HCT116 (cell line): ENCODE measurements around the gene DIAPH3.

Experiments used
- CEBPB ChIP-seq: IDR thresholded peaks from 2 replicates; pipeline ENCODE4 v1.6.1; 2012; ENCODE audit warnings: low read depth
- CTCF ChIP-seq, 3 experiments: fragments of 200-600 bp in 1 of 3; sonication (generic) in 1 of 3; IDR thresholded peaks in 2 of 3; conservative IDR thresholded peaks in 1 of 3; 2 replicates each; pipeline ENCODE4 v1.5.1; 2012 to 2017; ENCODE audit warnings: low read depth in 2 of 3, low read length in 2 of 3, antibody characterized with exemption in 1 of 3, borderline replicate concordance in 1 of 3, control low read depth in 1 of 3, mild to moderate bottlenecking in 1 of 3, mixed read lengths in 1 of 3, mixed run types in 1 of 3, moderate library complexity in 1 of 3; ENCODE audit not compliant: insufficient read depth in 1 of 3
- EZH2 ChIP-seq: fragments of 200-600 bp; sonication (generic); IDR thresholded peaks from 2 replicates; pipeline ENCODE4 v1.6.1; 2017; ENCODE audit warnings: antibody characterized with exemption, mixed run types
- EZH2phosphoT487 ChIP-seq: fragments of 200-600 bp; IDR thresholded peaks from 2 replicates; pipeline ENCODE4 v1.6.1; 2018; ENCODE audit warnings: antibody characterized with exemption, borderline replicate concordance
- FOSL1 ChIP-seq: IDR thresholded peaks from 2 replicates; pipeline ENCODE4 v1.6.1; 2012; ENCODE audit warnings: low read depth
- JUND ChIP-seq: IDR thresholded peaks from 2 replicates; pipeline ENCODE4 v1.6.1; 2012
- POLR2A ChIP-seq: IDR thresholded peaks from 2 replicates; pipeline ENCODE4 v1.7.0; 2011; ENCODE audit warnings: borderline replicate concordance; ENCODE audit not compliant: insufficient read depth, insufficient read length; ENCODE audit errors: extremely low read depth
- POLR2AphosphoS5 ChIP-seq: IDR thresholded peaks from 2 replicates; pipeline ENCODE4 v1.6.1; 2011; ENCODE audit warnings: mild to moderate bottlenecking, low read depth, low read length, moderate library complexity
- RAD21 ChIP-seq: IDR thresholded peaks from 2 replicates; pipeline ENCODE4 v1.6.1; 2012; ENCODE audit warnings: low read depth, mild to moderate bottlenecking
- YY1 ChIP-seq: IDR thresholded peaks from 2 replicates; pipeline ENCODE4 v1.6.1; 2011; ENCODE audit warnings: low read length, low read depth, moderate library complexity, mild to moderate bottlenecking; ENCODE audit not compliant: insufficient replicate concordance; ENCODE audit errors: extremely low read depth
- TF ChIP-seq, protein P1 (sequence below): IDR thresholded peaks from 2 replicates; pipeline ENCODE4 v1.6.1; 2012
- TF ChIP-seq, protein P2 (sequence below): IDR thresholded peaks from 2 replicates; pipeline ENCODE4 v1.6.1; 2012; ENCODE audit warnings: low read depth

DNA sequence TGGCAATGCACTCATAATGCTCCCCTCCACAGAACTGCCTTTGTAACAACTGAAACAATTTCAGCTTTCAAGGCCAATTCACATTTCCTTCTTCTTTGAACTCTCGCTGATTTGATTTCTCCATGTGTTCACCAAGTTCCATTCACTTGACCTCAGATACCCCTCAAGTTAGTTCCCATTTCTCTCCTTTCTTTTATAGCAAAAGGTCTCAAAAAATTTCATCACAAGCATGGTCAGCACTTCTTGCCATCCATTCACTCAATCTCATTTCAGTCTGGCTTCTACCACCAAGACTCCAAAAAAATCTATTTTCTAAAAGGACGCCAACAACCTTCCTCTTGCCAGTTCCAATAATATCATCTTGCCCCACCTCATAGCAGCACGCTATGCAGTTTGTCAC lies 135.7 kb downstream of the DIAPH3 start:
- TF ChIP-seq CTCF (IDR thresholded peaks at IDR 0.05 in 2 of 3, conservative IDR thresholded peaks at IDR 0.05 in 1 of 3; ENCODE audit: borderline replicate concordance in 1 of 3, insufficient read depth in 1 of 3, low read depth in 2 of 3, low read length in 2 of 3) = no peak
- no peak for TF ChIP-seq EZH2phosphoT487
- TF ChIP-seq, protein P1, sequence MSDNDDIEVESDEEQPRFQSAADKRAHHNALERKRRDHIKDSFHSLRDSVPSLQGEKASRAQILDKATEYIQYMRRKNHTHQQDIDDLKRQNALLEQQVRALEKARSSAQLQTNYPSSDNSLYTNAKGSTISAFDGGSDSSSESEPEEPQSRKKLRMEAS = no peak
- no peak for TF ChIP-seq POLR2AphosphoS5
- TF ChIP-seq RAD21 = no peak
- no peak for TF ChIP-seq POLR2A
- TF ChIP-seq FOSL1 = no peak
- no peak for TF ChIP-seq EZH2
- TF ChIP-seq, protein P2, sequence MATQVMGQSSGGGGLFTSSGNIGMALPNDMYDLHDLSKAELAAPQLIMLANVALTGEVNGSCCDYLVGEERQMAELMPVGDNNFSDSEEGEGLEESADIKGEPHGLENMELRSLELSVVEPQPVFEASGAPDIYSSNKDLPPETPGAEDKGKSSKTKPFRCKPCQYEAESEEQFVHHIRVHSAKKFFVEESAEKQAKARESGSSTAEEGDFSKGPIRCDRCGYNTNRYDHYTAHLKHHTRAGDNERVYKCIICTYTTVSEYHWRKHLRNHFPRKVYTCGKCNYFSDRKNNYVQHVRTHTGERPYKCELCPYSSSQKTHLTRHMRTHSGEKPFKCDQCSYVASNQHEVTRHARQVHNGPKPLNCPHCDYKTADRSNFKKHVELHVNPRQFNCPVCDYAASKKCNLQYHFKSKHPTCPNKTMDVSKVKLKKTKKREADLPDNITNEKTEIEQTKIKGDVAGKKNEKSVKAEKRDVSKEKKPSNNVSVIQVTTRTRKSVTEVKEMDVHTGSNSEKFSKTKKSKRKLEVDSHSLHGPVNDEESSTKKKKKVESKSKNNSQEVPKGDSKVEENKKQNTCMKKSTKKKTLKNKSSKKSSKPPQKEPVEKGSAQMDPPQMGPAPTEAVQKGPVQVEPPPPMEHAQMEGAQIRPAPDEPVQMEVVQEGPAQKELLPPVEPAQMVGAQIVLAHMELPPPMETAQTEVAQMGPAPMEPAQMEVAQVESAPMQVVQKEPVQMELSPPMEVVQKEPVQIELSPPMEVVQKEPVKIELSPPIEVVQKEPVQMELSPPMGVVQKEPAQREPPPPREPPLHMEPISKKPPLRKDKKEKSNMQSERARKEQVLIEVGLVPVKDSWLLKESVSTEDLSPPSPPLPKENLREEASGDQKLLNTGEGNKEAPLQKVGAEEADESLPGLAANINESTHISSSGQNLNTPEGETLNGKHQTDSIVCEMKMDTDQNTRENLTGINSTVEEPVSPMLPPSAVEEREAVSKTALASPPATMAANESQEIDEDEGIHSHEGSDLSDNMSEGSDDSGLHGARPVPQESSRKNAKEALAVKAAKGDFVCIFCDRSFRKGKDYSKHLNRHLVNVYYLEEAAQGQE = no peak
- TF ChIP-seq CEBPB = no peak
- TF ChIP-seq JUND = no peak
- no peak for TF ChIP-seq YY1
